Stimulated activated CD4-positive, alpha-beta T cell treated with anti-CD3 and anti-CD28 coated beads, Interleukin-2, amount 100 ng/mL, for 24 hours (primary cell): ENCODE data around the gene ZNF207.
"Not testable (repeated sequence)": the region's sequence is repeated elsewhere in the genome, so short reads cannot be mapped to it uniquely, and the experiment has no call there.

Source experiments
- DNase-seq, 2 donors: peaks; one replicate each; pipeline ENCODE4 v3.0.0-alpha.2; 2020

Gene ZNF207

DNA sequence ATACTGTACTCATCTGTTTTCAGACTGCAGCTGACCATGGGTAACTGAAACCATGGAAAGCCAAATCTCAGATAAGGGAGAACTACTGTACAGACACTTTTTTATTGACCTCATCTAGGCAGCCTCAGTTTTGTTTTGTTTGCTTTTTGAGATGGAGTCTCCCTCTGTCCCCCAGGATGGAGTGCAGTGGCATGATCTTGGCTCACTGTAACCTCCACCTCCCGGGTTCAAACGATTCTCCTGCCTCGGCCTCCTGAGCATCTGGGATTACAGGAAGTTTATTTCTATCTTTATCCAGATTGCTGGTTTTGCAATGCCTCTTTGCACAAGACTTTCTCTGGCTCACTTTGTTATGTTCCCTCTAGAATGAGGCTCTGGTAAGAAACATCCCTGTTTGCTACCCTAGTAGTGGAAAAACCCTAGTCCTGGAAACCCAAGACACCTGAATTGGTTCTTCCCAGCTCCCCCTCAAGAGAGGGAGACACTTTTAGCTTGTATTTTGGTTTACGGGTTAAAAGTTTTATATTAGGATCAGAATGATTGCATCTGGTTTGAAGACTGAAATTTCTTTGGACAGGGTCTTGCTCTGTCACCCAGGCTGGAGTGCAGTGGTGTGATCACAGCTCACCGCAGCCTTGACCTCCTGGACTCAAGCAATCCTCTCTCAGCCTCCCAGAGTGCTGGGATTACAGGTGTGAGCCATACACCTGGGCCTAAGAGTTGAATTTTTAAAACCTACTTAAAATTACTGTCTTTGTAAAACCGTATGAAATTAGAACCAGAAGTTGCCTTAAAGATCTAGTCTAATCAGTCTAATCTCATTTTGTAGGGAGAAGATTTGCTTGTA, 38.9 kb downstream of the ZNF207 start:
- no peak for DNase-seq

DNA sequence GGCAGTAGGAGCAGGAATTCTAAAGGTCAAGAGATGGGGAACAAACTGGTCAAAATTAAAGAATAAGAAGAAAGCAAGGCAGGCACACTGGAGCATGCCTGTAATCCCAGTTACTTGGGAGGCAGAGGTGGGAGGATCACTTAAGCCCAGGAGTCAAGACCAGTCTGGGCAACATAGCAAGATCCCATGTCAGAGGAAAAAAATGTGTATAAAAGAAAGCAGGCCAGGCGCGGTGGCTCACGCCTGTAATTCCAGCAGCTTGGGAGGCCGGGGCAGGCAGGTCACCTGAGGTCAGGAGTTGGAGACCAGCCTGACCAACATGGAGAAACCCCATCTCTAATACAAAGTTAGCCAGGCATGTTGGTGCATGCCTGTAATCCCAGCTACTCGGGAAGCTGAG, 43.9 kb downstream of the ZNF207 start:
- no peak for DNase-seq

DNA sequence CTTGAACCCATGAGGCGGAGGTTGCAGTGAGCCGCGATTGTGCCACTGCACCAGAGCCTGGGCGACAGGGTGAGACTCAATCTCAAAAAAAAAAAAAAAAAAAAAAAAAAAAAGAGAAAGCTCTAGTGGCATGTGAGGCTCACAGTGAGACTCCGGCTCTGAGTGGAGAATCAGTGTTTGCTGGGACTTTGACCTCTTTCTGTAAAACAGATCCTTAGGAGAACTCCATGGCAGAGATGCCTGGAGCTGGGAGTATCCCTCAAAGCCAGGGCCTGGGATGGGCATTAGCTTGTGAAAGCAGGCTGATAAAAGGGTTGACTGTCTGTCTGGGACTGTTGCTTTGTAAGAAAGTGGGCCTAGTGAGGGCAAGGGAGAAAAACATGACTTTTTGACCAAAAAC, 46.4 kb downstream of the ZNF207 start:
- DNase-seq = no peak

DNA sequence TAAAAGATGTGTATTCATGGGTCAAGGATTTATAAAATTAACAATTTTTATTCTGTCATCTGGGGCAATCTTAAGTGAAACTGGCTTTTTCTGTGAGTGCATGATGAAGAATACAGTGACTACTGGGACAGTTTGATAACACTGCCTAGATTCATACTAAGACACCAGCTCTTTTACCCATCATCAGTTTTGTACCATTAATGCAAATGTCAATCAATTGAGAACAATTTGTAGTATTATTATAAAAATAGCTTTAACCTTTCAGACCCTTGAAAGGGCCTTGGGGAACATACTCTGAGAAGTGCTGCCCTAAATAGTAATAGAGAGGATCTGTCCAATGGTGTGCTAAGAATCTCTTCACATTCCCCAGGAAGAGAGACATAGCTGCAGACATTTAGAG, 49.0 kb downstream of the ZNF207 start:
- DNase-seq = no peak

DNA sequence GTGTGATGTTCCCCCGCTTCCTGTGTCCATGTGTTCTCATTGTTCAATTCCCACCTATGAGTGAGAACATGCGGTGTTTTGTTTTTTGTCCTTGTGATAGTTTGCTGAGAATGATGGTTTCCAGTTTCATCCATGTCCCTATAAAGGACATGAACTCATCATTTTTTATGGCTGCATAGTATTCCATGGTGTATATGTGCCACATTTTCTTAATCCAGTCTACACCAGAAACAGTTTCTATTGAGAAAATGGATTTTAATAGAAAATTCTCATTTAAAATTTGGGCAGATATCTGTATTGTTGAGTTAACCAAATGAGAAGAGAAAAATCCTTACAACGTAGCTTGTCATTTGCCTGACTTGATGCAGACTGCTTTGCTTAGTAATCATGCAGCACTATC, 60.1 kb downstream of the ZNF207 start:
- DNase-seq = not testable (repeated sequence)

DNA sequence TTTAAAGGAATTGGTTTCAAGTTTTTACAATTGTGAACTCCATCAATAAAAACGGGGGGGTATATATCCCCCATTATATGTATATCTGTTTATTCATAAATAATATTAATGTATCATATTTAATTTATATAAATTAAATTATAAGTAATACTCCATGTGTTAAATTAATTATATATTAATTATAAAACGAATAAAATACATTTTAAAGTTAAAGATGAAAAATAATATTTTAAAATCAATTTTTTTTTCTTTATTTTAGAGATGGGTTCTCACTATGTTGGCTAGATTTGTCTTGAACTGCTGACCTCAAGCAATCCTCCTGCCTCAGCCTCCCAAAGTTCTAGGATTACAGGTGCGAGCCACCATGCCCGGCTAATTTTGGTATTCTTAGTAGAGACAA, 76.9 kb downstream of the ZNF207 start:
- no peak for DNase-seq

DNA sequence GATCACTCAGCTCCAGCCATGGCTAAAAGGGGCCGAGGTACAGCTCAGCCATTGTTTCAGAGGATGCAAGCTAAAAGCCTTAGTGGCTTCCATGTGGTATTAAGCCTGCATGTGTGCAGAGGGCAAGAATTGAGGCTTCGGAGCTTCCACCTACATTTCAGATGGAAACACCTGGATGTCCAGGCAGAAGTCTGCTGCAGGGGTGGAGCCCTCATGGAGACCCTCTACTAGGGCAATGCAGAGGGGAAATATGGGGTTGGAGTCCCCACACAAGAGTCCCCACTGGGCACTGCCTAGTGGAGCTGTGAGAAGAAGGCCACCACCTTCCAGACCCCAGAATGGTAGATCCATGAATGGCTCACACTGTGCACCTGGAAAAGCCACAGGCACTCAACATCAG, 79.6 kb downstream of the ZNF207 start:
- no peak for DNase-seq
